ENCODE measurements around the gene KDM4B. TPM values are rescaled to one million over a fixed set of nuclear protein-coding genes. Genes with fewer than 3 reads are reported as not detected.

Gene KDM4B
- total and polyA plus RNA-seq, 9 of the 15 experiments (the other 6 are each of a cell fraction or from before 2014, with no cell fraction given): 0.21 to 29.9 (median 7.3) TPM

DNA sequence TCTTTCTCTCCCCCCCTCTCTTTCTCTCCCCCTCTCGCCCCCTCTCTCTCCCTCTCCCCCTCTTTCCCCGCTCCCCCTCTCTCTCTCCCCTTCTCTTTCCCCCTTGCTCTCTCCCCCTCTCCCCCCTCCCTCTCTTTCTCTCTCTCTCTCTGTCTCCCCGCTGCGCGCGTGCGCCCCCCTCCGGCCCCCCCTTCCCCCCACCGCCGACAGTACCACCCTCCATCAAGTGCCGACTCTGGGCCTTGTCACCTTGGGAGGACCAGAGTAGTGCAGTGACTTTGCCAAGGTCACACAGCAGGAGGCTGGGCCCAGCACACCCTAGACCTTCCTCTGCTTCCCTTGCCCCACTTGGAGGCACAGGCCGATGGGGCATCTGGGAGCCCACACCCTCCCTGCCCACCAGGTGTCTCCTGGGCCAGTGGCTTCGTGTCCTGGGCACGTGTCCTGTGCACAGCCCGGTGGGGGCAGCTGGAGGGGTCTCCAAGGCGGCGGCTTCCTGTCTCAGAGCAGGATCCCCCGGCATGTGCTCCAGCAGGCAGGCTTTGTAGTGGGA lies 121.6 kb downstream of the KDM4B start (continued):
- TF ChIP-seq REST (IDR thresholded peaks at IDR 0.05; ENCODE audit: borderline replicate concordance) (no peak), REST (CRISPR knock-in tag; IDR thresholded peaks at IDR 0.05; ENCODE audit: low read depth) (no peak)
